ENCODE measurements around the gene ERLIN1.

Gene ERLIN1

GRCh38 chr10:100175875-100176274, 10.0 kb downstream of the ERLIN1 start:
- no peak for TF ChIP-seq CTCF (IDR thresholded peaks at IDR 0.05; ENCODE audit: control insufficient read depth, extremely low read depth, insufficient read depth)
- no peak for DNase-seq (ENCODE audit: low read depth)
- H3K4me3 ChIP-seq (ENCODE audit: low read depth, low read length) = peak overlapping the region; percentile 2; the same call in 1 of the 2 replicates

DNA sequence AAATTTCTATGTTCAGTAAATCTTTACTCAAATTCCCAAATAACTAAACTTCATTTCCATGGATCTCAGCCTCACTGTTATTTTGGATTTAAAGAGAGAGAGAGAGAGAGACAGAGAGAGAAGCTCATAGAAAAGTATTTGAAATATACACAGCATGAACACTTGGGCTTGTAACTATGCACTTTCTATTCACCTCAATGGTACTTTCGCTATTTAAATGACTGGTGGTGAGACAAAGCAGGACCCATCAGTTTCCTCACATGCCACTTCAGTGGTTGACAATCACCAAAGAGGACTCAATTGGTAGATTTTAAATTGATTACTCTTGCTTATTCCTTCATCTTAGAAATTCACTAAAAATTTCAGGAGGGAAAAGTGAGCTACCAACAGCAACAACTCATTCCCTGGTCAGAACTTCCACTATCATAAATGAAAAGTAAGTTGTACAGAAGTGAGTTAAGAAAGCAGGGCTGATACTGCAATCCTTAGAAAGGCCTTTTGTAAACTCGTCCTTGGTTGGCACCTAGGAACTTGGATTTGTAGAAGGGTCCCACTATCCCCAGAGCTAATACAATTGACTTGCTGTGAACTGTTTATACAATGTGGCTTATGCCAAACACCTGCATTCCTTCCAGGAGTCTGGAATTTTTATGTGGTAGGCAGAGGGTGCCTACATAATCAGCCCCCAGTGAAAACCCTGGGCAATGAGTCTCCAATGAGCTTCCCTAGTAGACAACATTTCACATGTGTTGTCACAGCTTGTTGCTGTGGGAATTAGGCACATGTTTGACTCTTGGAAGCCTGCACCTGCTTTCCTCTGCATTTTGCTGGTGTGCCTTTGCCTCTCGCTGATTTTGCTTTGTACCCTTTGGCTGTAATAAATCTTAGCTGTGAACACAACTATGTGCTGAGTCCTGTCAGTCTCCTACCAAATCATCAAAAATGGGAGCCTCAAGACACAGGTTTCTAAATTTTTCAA, 10.8 kb downstream of the ERLIN1 start:
- H3K4me3 ChIP-seq (ENCODE audit: low read depth, low read length) = no peak overlapping the region
- no peak for DNase-seq (ENCODE audit: low read depth)
- no peak for TF ChIP-seq CTCF (IDR thresholded peaks at IDR 0.05; ENCODE audit: control insufficient read depth, extremely low read depth, insufficient read depth)

DNA sequence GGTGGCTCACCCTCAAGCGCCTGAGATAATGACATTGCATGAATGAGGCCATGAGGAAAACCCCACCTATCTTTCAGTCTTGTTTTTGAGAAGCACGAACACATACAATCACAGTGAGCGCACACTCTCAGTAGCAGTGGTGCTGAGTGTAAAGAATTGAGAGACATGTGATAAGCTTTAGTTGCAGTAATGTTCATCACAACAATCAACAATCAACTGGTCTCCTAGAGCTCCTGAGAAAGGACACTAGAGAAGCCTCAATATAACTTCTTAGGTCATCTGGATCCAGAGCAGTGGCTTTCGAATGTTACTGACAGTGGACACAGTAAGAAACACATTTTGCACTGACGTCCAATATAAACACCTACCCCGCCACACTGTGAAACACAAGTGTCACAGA, 12.8 kb downstream of the ERLIN1 start:
- DNase-seq (ENCODE audit: low read depth) = no peak
- no peak for TF ChIP-seq CTCF (IDR thresholded peaks at IDR 0.05; ENCODE audit: control insufficient read depth, extremely low read depth, insufficient read depth)
- no peak overlapping the region for H3K4me3 ChIP-seq (ENCODE audit: low read depth, low read length)

- no peak overlapping the region for H3K4me3 ChIP-seq (ENCODE audit: low read depth, low read length)
- no peak for TF ChIP-seq CTCF (IDR thresholded peaks at IDR 0.05; ENCODE audit: control insufficient read depth, extremely low read depth, insufficient read depth)
- no peak for DNase-seq (ENCODE audit: low read depth)
Measured at GRCh38 chr10:100172349-100172748, 13.5 kb downstream of the ERLIN1 start.

DNA sequence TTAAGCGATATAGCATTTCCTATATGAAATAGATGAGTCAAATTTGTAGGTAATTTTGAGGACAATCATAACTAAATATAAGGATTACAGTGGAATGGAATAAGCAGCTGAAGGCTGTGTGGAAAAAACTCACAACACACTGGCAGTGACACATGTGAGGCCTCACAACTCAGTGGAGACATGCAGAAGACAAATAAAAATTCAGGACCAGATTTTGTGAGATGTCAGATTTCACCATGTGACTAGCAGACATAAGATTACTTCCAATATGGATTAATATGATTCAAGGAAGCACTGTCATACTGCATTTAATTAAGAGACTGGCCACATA, 17.6 kb downstream of the ERLIN1 start:
- no peak for DNase-seq (ENCODE audit: low read depth)
- TF ChIP-seq CTCF (IDR thresholded peaks at IDR 0.05; ENCODE audit: control insufficient read depth, extremely low read depth, insufficient read depth) = no peak
- H3K4me3 ChIP-seq (ENCODE audit: low read depth, low read length) = no peak overlapping the region

GRCh38 chr10:100167553-100168312, 18.1 kb downstream of the ERLIN1 start:
- DNase-seq (ENCODE audit: low read depth) = no peak
- no peak for TF ChIP-seq CTCF (IDR thresholded peaks at IDR 0.05; ENCODE audit: control insufficient read depth, extremely low read depth, insufficient read depth)

More at GRCh38 chr10:100167553-100168312, 18.1 kb downstream of the ERLIN1 start:
- H3K4me3 ChIP-seq (ENCODE audit: low read depth, low read length) = no peak overlapping the region
